WERI-Rb-1 (cell line): Measurements from ENCODE around the gene PATZ1.

Experiments used
- DNase-seq: peaks from one replicate; pipeline ENCODE4 v3.0.0-alpha.2; 2020
- H3K27ac ChIP-seq: fragments of 250-450 bp; sonication (Bioruptor Pico); 2 replicates; pipeline ENCODE4 v1.5.1; 2020; ENCODE audit warnings: mild to moderate bottlenecking, moderate library complexity
- H3K27me3 ChIP-seq: fragments of 250-450 bp; sonication (Bioruptor Pico); 2 replicates; pipeline ENCODE4 v1.5.1; 2021; ENCODE audit warnings: mild to moderate bottlenecking, low read depth, moderate library complexity; ENCODE audit not compliant: insufficient read depth, severe bottlenecking
- H3K36me3 ChIP-seq: fragments of 250-450 bp; sonication (Bioruptor Pico); 2 replicates; pipeline ENCODE4 v1.5.1; 2020; ENCODE audit warnings: mild to moderate bottlenecking, moderate library complexity
- H3K4me3 ChIP-seq: 2 replicates; pipeline ENCODE4 v1.5.1; 2011; ENCODE audit warnings: low read depth, mild to moderate bottlenecking, control low read depth, low read length
- H3K9me3 ChIP-seq: fragments of 250-450 bp; sonication (Bioruptor Pico); 2 replicates; pipeline ENCODE4 v1.5.1; 2021; ENCODE audit warnings: mild to moderate bottlenecking, moderate library complexity; ENCODE audit not compliant: severe bottlenecking
- TF ChIP-seq, protein P1 (sequence below): IDR thresholded peaks from 2 replicates; pipeline ENCODE4 v1.5.1; 2011; ENCODE audit warnings: low read depth, mild to moderate bottlenecking, control low read depth, inconsistent platforms, low read length

PATZ1 gene

DNA sequence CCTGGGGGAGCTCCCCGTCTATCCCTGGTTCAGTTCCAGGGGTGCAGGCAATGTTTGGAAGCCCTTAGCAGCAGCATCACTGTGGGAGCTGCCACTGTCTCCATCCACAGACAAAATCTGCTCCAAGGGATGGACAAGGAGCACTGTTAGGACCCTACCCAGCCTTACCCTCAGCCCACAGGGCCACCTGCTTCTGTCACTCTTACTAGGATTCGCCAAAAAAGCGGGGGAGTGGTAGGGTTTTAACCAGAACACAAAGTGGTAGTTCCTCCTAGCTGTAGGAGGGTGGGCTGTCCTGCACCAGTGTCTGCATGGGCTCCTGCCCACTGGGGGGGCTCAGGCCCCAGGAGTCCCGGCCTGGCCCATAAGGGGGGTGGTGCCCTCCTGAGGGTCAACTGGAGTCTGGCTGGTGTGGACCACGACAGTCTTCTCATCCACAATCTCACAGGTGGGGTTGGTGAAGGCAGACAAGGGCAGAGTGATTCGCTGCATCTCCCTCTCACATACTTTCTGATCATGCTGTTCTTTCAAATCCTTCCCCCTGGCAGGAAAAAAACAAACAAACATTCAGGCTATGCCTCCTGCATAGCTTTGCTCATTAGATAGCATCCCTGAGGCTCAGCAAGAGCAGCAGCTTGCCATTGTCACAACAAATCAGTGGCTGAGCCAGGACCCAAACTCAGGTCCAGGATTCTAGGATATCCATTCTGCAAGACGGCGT, 63.2 kb downstream of the PATZ1 start:
- Histone ChIP-seq H3K27ac (peak overlapping the region; percentile 94), H3K36me3 (peaks cover 51% of the 10 kb centered on the region), H3K27me3 (no peaks in the 10 kb centered on the region), H3K9me3 (no peaks in the 10 kb centered on the region), H3K4me3 (no peak overlapping the region)
- TF ChIP-seq, protein P1, sequence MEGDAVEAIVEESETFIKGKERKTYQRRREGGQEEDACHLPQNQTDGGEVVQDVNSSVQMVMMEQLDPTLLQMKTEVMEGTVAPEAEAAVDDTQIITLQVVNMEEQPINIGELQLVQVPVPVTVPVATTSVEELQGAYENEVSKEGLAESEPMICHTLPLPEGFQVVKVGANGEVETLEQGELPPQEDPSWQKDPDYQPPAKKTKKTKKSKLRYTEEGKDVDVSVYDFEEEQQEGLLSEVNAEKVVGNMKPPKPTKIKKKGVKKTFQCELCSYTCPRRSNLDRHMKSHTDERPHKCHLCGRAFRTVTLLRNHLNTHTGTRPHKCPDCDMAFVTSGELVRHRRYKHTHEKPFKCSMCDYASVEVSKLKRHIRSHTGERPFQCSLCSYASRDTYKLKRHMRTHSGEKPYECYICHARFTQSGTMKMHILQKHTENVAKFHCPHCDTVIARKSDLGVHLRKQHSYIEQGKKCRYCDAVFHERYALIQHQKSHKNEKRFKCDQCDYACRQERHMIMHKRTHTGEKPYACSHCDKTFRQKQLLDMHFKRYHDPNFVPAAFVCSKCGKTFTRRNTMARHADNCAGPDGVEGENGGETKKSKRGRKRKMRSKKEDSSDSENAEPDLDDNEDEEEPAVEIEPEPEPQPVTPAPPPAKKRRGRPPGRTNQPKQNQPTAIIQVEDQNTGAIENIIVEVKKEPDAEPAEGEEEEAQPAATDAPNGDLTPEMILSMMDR: no peak
- DNase-seq: no peak

DNA sequence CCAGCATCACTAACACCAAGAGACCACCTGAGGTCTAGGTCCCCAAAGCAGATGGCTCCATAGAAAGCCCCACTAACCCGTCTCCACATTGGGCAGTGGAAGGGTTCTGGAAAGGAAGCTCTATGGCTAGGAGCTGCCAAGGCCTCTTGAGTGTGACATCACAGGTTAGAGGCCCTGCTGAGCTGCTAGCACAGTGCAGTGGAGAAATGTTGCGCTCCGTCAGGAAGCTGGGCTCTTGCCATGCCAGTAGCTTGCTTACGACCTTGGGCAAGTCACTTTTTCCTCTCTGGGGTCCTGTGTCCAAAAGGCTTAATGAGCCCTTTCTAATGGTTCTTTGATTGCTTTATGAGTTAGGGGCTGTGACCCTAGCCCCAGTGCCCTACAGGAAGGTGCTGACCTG, 64.4 kb downstream of the PATZ1 start:
- Histone ChIP-seq H3K4me3 (no peak overlapping the region), H3K36me3 (peaks cover 62% of the 10 kb centered on the region), H3K9me3 (no peaks in the 10 kb centered on the region), H3K27me3 (no peaks in the 10 kb centered on the region), H3K27ac (no peak overlapping the region)
- TF ChIP-seq, protein P1: no peak
- DNase-seq: no peak

DNA sequence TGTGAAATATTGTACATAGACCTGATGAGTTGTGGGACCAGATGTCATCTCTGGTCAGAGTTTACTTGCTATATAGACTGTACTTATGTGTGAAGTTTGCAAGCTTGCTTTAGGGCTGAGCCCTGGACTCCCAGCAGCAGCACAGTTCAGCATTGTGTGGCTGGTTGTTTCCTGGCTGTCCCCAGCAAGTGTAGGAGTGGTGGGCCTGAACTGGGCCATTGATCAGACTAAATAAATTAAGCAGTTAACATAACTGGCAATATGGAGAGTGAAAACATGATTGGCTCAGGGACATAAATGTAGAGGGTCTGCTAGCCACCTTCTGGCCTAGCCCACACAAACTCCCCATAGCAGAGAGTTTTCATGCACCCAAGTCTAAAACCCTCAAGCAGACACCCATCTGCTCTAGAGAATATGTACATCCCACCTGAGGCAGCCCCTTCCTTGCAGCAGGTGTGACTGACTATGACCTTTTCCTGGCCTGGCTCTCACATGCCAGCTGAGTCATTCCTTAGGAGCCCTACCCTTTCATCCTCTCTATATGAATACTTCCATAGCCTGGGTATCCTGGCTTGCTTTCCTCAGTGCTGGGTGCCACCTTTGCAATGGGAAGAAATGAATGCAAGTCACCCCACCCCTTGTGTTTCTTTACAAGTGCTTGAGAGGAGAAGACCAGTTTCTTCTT, 66.2 kb downstream of the PATZ1 start:
- Histone ChIP-seq H3K36me3 (peaks cover 74% of the 10 kb centered on the region), H3K9me3 (no peaks in the 10 kb centered on the region), H3K27me3 (no peaks in the 10 kb centered on the region), H3K4me3 (no peak overlapping the region), H3K27ac (no peak overlapping the region)
- no peak for DNase-seq
- TF ChIP-seq, protein P1: no peak

DNA sequence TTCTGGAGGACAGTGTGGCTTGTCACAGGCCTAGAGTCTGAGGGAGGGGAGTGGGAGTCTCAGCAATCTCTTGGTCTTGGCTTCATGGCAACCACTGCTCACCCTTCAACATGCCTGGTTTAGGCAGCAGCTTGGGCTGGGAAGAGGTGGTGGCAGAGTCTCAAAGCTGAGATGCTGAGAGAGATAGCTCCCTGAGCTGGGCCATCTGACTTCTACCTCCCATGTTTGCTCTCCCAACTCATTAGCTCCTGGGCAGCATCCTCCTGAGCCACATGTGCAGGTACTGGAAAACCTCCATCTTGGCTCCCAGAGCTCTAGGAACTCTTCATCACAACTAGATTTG, 66.8 kb downstream of the PATZ1 start:
- no peak for DNase-seq
- H3K9me3 ChIP-seq: no peaks in the 10 kb centered on the region
- H3K36me3 ChIP-seq: peaks cover 81% of the 10 kb centered on the region
- TF ChIP-seq, protein P1: no peak
- H3K4me3 ChIP-seq: no peak overlapping the region
- H3K27ac ChIP-seq: no peak overlapping the region
- no peaks in the 10 kb centered on the region for H3K27me3 ChIP-seq

DNA sequence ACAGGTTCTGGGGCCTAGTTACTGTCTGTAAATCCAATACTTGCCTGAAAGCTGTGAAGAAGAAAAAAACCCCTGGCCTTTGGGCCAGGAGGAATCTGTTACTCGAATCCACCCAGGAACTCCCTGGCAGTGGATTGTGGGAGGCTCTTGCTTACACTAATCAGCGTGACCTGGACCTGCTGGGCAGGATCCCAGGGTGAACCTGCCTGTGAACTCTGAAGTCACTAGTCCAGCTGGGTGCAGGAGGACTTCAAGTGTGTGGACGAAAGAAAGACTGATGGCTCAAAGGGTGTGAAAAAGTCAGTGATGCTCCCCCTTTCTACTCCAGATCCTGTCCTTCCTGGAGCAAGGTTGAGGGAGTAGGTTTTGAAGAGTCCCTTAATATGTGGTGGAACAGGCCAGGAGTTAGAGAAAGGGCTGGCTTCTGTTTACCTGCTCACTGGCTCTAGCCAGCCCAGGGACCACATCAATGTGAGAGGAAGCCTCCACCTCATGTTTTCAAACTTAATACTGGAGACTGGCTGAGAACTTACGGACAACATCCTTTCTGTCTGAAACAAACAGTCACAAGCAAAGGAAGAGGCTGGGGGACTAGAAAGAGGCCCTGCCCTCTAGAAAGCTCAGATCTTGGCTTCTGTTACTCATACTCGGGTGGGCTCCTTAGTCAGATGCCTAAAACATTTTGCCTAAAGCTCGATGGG, 67.4 kb downstream of the PATZ1 start:
- Histone ChIP-seq H3K27ac (no peak overlapping the region), H3K4me3 (no peak overlapping the region), H3K27me3 (no peaks in the 10 kb centered on the region), H3K9me3 (no peaks in the 10 kb centered on the region), H3K36me3 (peaks cover 86% of the 10 kb centered on the region)
- DNase-seq: no peak
- TF ChIP-seq, protein P1: no peak
